Activated gamma-delta T cell treated with anti-CD3 and anti-CD28 coated beads, Interleukin-2, amount 50 U/mL, for 16 hours (primary cell): Measurements from ENCODE around the gene PDE3A.
"Not testable (repeated sequence)": the region's sequence is repeated elsewhere in the genome, so short reads cannot be mapped to it uniquely, and the experiment has no call there.

Source experiments
- DNase-seq: peaks from one replicate; pipeline ENCODE4 v3.0.0-alpha.2; 2020; ENCODE audit warnings: low read depth

The PDE3A gene

GRCh38 chr12:20604408-20605067, 236.2 kb downstream of the PDE3A start:
- no peak for DNase-seq

- DNase-seq: not testable (repeated sequence)
Measured at GRCh38 chr12:20615020-20615419, 246.7 kb downstream of the PDE3A start.

GRCh38 chr12:20616093-20616492, 247.8 kb downstream of the PDE3A start:
- no peak for DNase-seq

- no peak for DNase-seq
Measured at GRCh38 chr12:20620261-20620660, 251.9 kb downstream of the PDE3A start.

GRCh38 chr12:20624718-20625117, 256.4 kb downstream of the PDE3A start:
- DNase-seq: no peak

- no peak for DNase-seq
Measured at GRCh38 chr12:20625531-20625930, 257.2 kb downstream of the PDE3A start.

- no peak for DNase-seq
Measured at GRCh38 chr12:20627001-20627588, 258.8 kb downstream of the PDE3A start.

GRCh38 chr12:20628226-20628787, 260.0 kb downstream of the PDE3A start:
- no peak for DNase-seq

GRCh38 chr12:20628999-20629398, 260.7 kb downstream of the PDE3A start:
- DNase-seq: no peak

GRCh38 chr12:20629414-20630156, 261.2 kb downstream of the PDE3A start:
- no peak for DNase-seq

GRCh38 chr12:20631711-20632110, 263.4 kb downstream of the PDE3A start:
- no peak for DNase-seq

GRCh38 chr12:20641106-20641505, 272.8 kb downstream of the PDE3A start:
- no peak for DNase-seq

- DNase-seq: no peak
Measured at GRCh38 chr12:20643822-20644221, 275.5 kb downstream of the PDE3A start.

GRCh38 chr12:20646239-20646827, 278.0 kb downstream of the PDE3A start:
- no peak for DNase-seq

GRCh38 chr12:20653871-20654270, 285.5 kb downstream of the PDE3A start:
- DNase-seq: no peak

- DNase-seq: no peak
Measured at GRCh38 chr12:20656600-20656999, 288.3 kb downstream of the PDE3A start.

GRCh38 chr12:20657496-20657895, 289.2 kb downstream of the PDE3A start:
- DNase-seq: no peak

GRCh38 chr12:20681334-20681733, 313.0 kb downstream of the PDE3A start:
- no peak for DNase-seq

GRCh38 chr12:20695232-20695631, 326.9 kb downstream of the PDE3A start, which contains the start of gene SLCO1C1:
Gene SLCO1C1, plus strand, starts transcription at chr12:20695332. Its CDS starts 4,245 bp downstream, at chr12:20699577.
- DNase-seq: no peak

- no peak for DNase-seq
Measured at GRCh38 chr12:20696181-20696905, 328.0 kb downstream of the PDE3A start.

- no peak for DNase-seq
Measured at GRCh38 chr12:20701106-20701505, 332.8 kb downstream of the PDE3A start.

GRCh38 chr12:20704860-20705259, 336.5 kb downstream of the PDE3A start:
- no peak for DNase-seq
